ENCODE results near the gene UBE3C.

DNA sequence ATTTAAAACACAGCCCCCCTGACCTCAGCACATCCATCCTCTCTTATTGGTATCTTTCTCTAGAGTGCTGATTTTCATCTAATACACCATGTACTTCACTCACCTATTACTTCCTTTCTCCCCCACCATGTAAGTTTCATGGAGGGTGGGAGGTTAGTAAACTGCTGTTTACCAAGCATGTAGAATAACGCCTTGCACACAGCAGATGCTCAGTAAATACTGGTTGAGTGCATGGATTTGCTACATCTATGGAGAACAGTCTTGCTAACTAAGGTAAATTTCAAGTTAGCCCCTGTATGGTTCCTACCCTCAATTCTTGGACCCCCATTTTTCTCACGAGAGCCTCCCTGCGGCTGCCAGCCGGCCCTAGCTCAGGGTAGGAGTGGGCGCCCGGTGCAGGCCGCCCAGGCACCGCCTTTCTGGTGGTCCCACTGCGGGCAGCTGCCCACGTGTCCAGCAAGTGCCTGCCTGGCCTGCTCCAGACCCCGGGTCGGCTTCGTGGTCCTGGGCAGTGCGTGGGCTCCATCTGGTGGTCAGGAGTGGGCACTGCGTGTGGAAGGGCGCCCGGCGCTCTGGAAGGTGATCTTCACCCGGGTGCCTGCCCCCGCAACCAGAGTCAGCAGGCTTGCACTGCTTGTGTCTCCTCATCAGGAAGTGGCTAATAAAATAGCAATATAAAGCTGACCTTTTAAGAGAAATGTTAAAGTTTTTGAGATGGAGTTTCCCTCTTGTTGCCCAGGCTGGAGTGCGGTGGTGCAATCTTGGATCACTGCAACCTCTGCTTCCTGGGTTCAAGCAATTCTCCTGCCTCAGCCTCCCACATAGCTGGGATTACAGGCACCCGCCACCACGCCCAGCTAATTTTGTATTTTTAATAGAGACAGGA lies 134.7 kb downstream of the UBE3C start:
- TF ChIP-seq CTCF (IDR thresholded peaks at IDR 0.05) (peak; percentile 97 to 100 (median 97)), POLR2A (IDR thresholded peaks at IDR 0.05; ENCODE audit: low read depth) (no peak)

Data from esophagus muscularis mucosa (tissue), 3 donors.